Body of pancreas (tissue), 4 donors: Measurements from ENCODE around the gene CST8.

Experiments used
- POLR2A ChIP-seq, 3 donors: fragments of 450-650 bp; IDR thresholded peaks; one replicate each; pipeline ENCODE4 v1.6.1; 2016; ENCODE audit warnings: antibody characterized with exemption in 3 of 3, mild to moderate bottlenecking in 2 of 3
- TF ChIP-seq, protein P1 (sequence below), 7 experiments: fragments of 450-650 bp in 4 of 7; fragments of 200-600 bp in 3 of 7; sonication (generic) in 3 of 7; IDR thresholded peaks; one replicate each; pipeline ENCODE4 v1.5.1; 2016 to 2019; ENCODE audit warnings: antibody characterized with exemption in 7 of 7

DNA sequence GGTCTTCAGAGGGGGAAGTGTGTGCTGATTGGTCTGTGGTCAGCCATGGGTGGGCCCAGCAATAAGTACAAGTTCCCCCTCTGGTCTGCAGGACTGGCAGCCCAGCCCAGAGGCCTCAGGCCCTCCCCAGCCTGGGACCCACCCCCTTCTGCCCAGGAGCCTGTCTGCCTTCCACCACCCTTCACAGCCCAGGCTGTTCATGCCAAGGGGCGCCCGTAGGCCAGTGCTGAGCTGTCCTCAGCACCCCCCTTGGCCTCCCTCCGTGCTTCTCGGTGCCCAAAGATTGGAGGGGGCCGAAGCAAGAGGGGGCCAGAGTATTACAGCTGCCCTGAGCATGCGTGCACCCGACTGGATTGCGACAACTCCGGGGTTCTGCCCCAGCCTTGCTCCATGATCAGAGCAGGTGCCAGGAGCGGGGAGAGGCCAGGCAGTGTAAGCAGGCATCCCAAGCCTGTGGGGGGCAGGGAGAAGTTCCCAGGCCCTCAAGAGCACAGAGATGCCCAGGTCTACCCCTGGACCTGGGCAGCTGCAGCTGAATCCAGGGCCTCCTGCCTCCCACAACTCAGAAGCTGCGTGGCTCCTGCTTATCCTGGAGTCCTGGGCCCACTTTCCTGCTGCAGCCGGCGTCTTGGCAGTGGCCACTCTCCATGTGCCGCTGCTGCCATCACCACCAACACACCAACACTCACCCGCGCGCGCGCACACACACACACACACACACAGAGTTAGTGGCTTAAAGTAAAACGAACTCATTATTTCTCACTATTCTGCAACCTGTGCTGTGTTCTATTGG is 44.1 kb downstream of the CST8 start:
- TF ChIP-seq, protein P1, sequence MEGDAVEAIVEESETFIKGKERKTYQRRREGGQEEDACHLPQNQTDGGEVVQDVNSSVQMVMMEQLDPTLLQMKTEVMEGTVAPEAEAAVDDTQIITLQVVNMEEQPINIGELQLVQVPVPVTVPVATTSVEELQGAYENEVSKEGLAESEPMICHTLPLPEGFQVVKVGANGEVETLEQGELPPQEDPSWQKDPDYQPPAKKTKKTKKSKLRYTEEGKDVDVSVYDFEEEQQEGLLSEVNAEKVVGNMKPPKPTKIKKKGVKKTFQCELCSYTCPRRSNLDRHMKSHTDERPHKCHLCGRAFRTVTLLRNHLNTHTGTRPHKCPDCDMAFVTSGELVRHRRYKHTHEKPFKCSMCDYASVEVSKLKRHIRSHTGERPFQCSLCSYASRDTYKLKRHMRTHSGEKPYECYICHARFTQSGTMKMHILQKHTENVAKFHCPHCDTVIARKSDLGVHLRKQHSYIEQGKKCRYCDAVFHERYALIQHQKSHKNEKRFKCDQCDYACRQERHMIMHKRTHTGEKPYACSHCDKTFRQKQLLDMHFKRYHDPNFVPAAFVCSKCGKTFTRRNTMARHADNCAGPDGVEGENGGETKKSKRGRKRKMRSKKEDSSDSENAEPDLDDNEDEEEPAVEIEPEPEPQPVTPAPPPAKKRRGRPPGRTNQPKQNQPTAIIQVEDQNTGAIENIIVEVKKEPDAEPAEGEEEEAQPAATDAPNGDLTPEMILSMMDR (IDR thresholded peaks at IDR 0.05) = no peak
- no peak for TF ChIP-seq POLR2A (IDR thresholded peaks at IDR 0.05)
